Trophoblast cell (in vitro differentiated cells and primary cell): Measurements from ENCODE around the gene WWC2.

Source experiments
- DNase-seq, 2 donors: peaks; one replicate each; pipeline ENCODE4 v3.0.0-alpha.2; 2016
- H2AFZ ChIP-seq: 2 replicates; pipeline ENCODE4 v1.6.1; 2013; ENCODE audit warnings: low read length, moderate library complexity, mild to moderate bottlenecking; ENCODE audit not compliant: insufficient read depth, poor library complexity
- H2AK5ac ChIP-seq: 2 replicates; pipeline ENCODE4 v1.6.1; 2013; ENCODE audit warnings: mild to moderate bottlenecking, low read length
- H2BK120ac ChIP-seq: 2 replicates; pipeline ENCODE4 v1.6.1; 2013; ENCODE audit warnings: low read length, mild to moderate bottlenecking, moderate library complexity; ENCODE audit not compliant: insufficient read depth, poor library complexity
- H2BK12ac ChIP-seq: 2 replicates; pipeline ENCODE4 v1.6.1; 2013; ENCODE audit warnings: mild to moderate bottlenecking, low read length, moderate library complexity
- H2BK5ac ChIP-seq: 2 replicates; pipeline ENCODE4 v1.6.1; 2013; ENCODE audit warnings: low read length, low read depth, moderate library complexity, mild to moderate bottlenecking; ENCODE audit not compliant: poor library complexity
- H3K14ac ChIP-seq: 2 replicates; pipeline ENCODE4 v1.6.1; 2013; ENCODE audit warnings: mild to moderate bottlenecking, low read length
- H3K18ac ChIP-seq: 2 replicates; pipeline ENCODE4 v1.6.1; 2013; ENCODE audit warnings: mild to moderate bottlenecking, low read length
- H3K23ac ChIP-seq: 2 replicates; pipeline ENCODE4 v1.6.1; 2013; ENCODE audit warnings: low read length
- H3K27ac ChIP-seq: 2 replicates; pipeline ENCODE4 v1.5.1; 2013; ENCODE audit warnings: low read depth, mild to moderate bottlenecking, inconsistent platforms, low read length, moderate library complexity
- H3K27me3 ChIP-seq: 2 replicates; pipeline ENCODE4 v1.6.1; 2013; ENCODE audit warnings: inconsistent platforms, mild to moderate bottlenecking, low read length, moderate library complexity; ENCODE audit not compliant: insufficient read depth
- H3K36me3 ChIP-seq, 2 experiments: 1 replicate in 1 of 2; 2 replicates in 1 of 2; pipeline ENCODE4 v1.6.1; 2013; ENCODE audit warnings: low read length in 2 of 2, mild to moderate bottlenecking in 2 of 2, moderate library complexity in 1 of 2; ENCODE audit not compliant: insufficient read depth in 2 of 2, control insufficient read depth in 1 of 2
- H3K4ac ChIP-seq: 2 replicates; pipeline ENCODE4 v1.6.1; 2013; ENCODE audit warnings: low read depth, mild to moderate bottlenecking, low read length, moderate library complexity
- H3K4me1 ChIP-seq, 2 experiments: 1 replicate in 1 of 2; 2 replicates in 1 of 2; pipeline ENCODE4 v1.6.1; 2013; ENCODE audit warnings: low read length in 2 of 2, mild to moderate bottlenecking in 2 of 2, moderate library complexity in 1 of 2; ENCODE audit not compliant: insufficient read depth in 2 of 2, control insufficient read depth in 1 of 2
- H3K4me2 ChIP-seq: 2 replicates; pipeline ENCODE4 v1.6.1; 2013; ENCODE audit warnings: inconsistent platforms, mild to moderate bottlenecking, low read length, moderate library complexity
- H3K4me3 ChIP-seq: 2 replicates; pipeline ENCODE4 v1.5.1; 2013; ENCODE audit warnings: mild to moderate bottlenecking, low read depth, low read length, inconsistent platforms
- H3K79me1 ChIP-seq: one replicate; pipeline ENCODE4 v1.6.1; 2013; ENCODE audit warnings: low read length
- H3K79me2 ChIP-seq: 2 replicates; pipeline ENCODE4 v1.6.1; 2013; ENCODE audit warnings: low read length, mild to moderate bottlenecking; ENCODE audit not compliant: control insufficient read depth, insufficient read depth, poor library complexity
- H3K9ac ChIP-seq: 2 replicates; pipeline ENCODE4 v1.6.1; 2013; ENCODE audit warnings: mild to moderate bottlenecking, low read length
- H3K9me3 ChIP-seq: 2 replicates; pipeline ENCODE4 v1.6.1; 2013; ENCODE audit warnings: low read depth, mild to moderate bottlenecking, control low read depth, inconsistent platforms, low read length; ENCODE audit not compliant: insufficient read depth
- H4K12ac ChIP-seq: 2 replicates; pipeline ENCODE4 v1.6.1; 2013; ENCODE audit warnings: low read depth, mild to moderate bottlenecking, low read length, moderate library complexity
- H4K8ac ChIP-seq: 2 replicates; pipeline ENCODE4 v1.6.1; 2013; ENCODE audit warnings: low read depth, mild to moderate bottlenecking, low read length, moderate library complexity
- H4K91ac ChIP-seq: one replicate; pipeline ENCODE4 v1.6.1; 2013; ENCODE audit warnings: low read depth, mild to moderate bottlenecking, low read length, moderate library complexity
- WGBS: extraction: QIAGEN DNeasy Blood & Tissue Kit; methylation state at CpG from one replicate; pipeline ENCODE4 v1.1.7; 2013; ENCODE audit warnings: missing lambda C conversion rate; ENCODE audit not compliant: insufficient read length, insufficient coverage; ENCODE audit errors: extremely low coverage; 5-methylcytosine and 5-hydroxymethylcytosine counted together

WWC2 gene

GRCh38 chr4:183288955-183289354 is 189.9 kb downstream of the WWC2 start:
- no peak overlapping the region for H4K91ac ChIP-seq
- no peaks in the 10 kb centered on the region for H3K9me3 ChIP-seq
- peaks cover 26 to 36% of the 10 kb centered on the region in 2 experiments for H3K36me3 ChIP-seq
- no peak overlapping the region for H3K4ac ChIP-seq
- no peak overlapping the region for H3K18ac ChIP-seq
- H4K8ac ChIP-seq: no peak overlapping the region
- H3K4me3 ChIP-seq: no peak overlapping the region
- H3K14ac ChIP-seq: no peak overlapping the region
- H2AK5ac ChIP-seq: no peak overlapping the region
- no peaks in the 10 kb centered on the region for H3K79me1 ChIP-seq
- no peaks in the 10 kb centered on the region for H3K4me1 ChIP-seq
- no CpG with 5 or more reads among the region's 2 CpGs for WGBS
- H3K27ac ChIP-seq: no peak overlapping the region
- H2AFZ ChIP-seq: no peak overlapping the region
- H2BK5ac ChIP-seq: no peak overlapping the region
- H3K23ac ChIP-seq: no peak overlapping the region
- H2BK120ac ChIP-seq: no peak overlapping the region
- no peaks in the 10 kb centered on the region for H3K79me2 ChIP-seq
- DNase-seq: no peak
- H2BK12ac ChIP-seq: no peak overlapping the region
- H3K4me2 ChIP-seq: no peak overlapping the region
- no peak overlapping the region for H3K9ac ChIP-seq
- H4K12ac ChIP-seq: no peak overlapping the region
- H3K27me3 ChIP-seq: no peaks in the 10 kb centered on the region

- no peak overlapping the region for H3K14ac ChIP-seq
- no CpG with 5 or more reads among the region's 5 CpGs for WGBS
- no peaks in the 10 kb centered on the region for H3K79me1 ChIP-seq
- peaks cover 23 to 32% of the 10 kb centered on the region in 2 experiments for H3K36me3 ChIP-seq
- H2BK12ac ChIP-seq: no peak overlapping the region
- no peak overlapping the region for H2AK5ac ChIP-seq
- H3K4me1 ChIP-seq: no peaks in the 10 kb centered on the region
- no peak overlapping the region for H3K9ac ChIP-seq
- no peak for DNase-seq
- no peak overlapping the region for H4K8ac ChIP-seq
- no peaks in the 10 kb centered on the region for H3K79me2 ChIP-seq
- no peak overlapping the region for H3K27ac ChIP-seq
- H3K4me2 ChIP-seq: no peak overlapping the region
- no peak overlapping the region for H4K12ac ChIP-seq
- no peak overlapping the region for H2BK5ac ChIP-seq
- no peak overlapping the region for H3K18ac ChIP-seq
- no peak overlapping the region for H3K4me3 ChIP-seq
- no peaks in the 10 kb centered on the region for H3K9me3 ChIP-seq
- no peak overlapping the region for H3K23ac ChIP-seq
- no peak overlapping the region for H4K91ac ChIP-seq
- no peak overlapping the region for H3K4ac ChIP-seq
- H2AFZ ChIP-seq: no peak overlapping the region
- H2BK120ac ChIP-seq: no peak overlapping the region
- no peaks in the 10 kb centered on the region for H3K27me3 ChIP-seq
Observed at GRCh38 chr4:183289688-183290087, 190.6 kb downstream of the WWC2 start.

DNA sequence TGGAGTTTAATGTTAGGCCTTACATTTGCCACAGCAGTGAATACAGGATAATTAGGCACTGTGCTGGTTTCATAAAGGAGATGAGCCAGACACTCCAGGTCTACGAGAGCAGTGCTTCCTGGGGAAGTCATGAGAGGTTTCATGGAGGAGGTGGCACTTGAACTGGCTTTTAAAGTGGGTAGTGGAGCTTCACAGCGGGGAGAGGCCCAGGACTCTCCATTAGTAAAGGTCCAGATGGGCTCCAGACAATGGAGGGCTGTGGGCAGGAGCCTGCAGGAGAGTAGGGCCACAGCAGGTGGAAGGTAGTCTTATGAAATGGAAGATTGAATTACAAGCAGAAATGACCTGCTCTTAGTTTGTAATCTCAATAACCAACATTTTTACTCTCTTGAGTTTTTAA is 192.0 kb downstream of the WWC2 start:
- no peak overlapping the region for H4K91ac ChIP-seq
- no peaks in the 10 kb centered on the region for H3K9me3 ChIP-seq
- H3K4me2 ChIP-seq: no peak overlapping the region
- H3K27me3 ChIP-seq: no peaks in the 10 kb centered on the region
- H3K79me2 ChIP-seq: no peaks in the 10 kb centered on the region
- no peak overlapping the region for H2BK5ac ChIP-seq
- no peak overlapping the region for H3K18ac ChIP-seq
- no peak overlapping the region for H4K12ac ChIP-seq
- no peak overlapping the region for H4K8ac ChIP-seq
- WGBS: no CpG with 5 or more reads among the region's 2 CpGs
- no peak overlapping the region for H3K4me3 ChIP-seq
- no peak overlapping the region for H3K27ac ChIP-seq
- no peak overlapping the region for H3K14ac ChIP-seq
- DNase-seq: no peak
- no peak overlapping the region for H2BK12ac ChIP-seq
- H2BK120ac ChIP-seq: no peak overlapping the region
- H3K4me1 ChIP-seq: peaks cover 7 to 9% of the 10 kb centered on the region in 2 experiments
- H3K4ac ChIP-seq: no peak overlapping the region
- no peaks in the 10 kb centered on the region for H3K79me1 ChIP-seq
- no peak overlapping the region for H3K23ac ChIP-seq
- H3K36me3 ChIP-seq: peaks cover 20 to 24% of the 10 kb centered on the region in 2 experiments
- no peak overlapping the region for H3K9ac ChIP-seq
- H2AFZ ChIP-seq: no peak overlapping the region
- H2AK5ac ChIP-seq: no peak overlapping the region

GRCh38 chr4:183295711-183296110 is 196.7 kb downstream of the WWC2 start:
- Histone ChIP-seq H3K27ac (no peak overlapping the region), H3K14ac (no peak overlapping the region), H3K23ac (no peak overlapping the region), H3K4me2 (peak overlapping the region; percentile 2), H3K4me1 (peaks cover 7 to 9% of the 10 kb centered on the region in 2 experiments), H4K8ac (no peak overlapping the region), H4K91ac (no peak overlapping the region), H3K9ac (no peak overlapping the region), H2AFZ (no peak overlapping the region), H3K79me1 (no peaks in the 10 kb centered on the region), H3K27me3 (no peaks in the 10 kb centered on the region), H2BK120ac (no peak overlapping the region), H4K12ac (no peak overlapping the region), H2AK5ac (no peak overlapping the region), H3K18ac (no peak overlapping the region), H3K9me3 (no peaks in the 10 kb centered on the region), H3K79me2 (no peaks in the 10 kb centered on the region), H2BK12ac (no peak overlapping the region), H2BK5ac (no peak overlapping the region), H3K36me3 (peaks cover 4 to 8% of the 10 kb centered on the region in 2 experiments), H3K4me3 (no peak overlapping the region), H3K4ac (no peak overlapping the region)
- WGBS: no CpG with 5 or more reads among the region's 10 CpGs
- peak; percentile 47 to 68 for DNase-seq
